DOHH2 (cell line): ENCODE measurements around the gene NCAPG2.

Experiments used
- H3F3A ChIP-seq: fragments of 200-600 bp; sonication (generic), shearing (Covaris generic); 2 replicates; pipeline ENCODE4 v1.6.0; 2016; ENCODE audit warnings: antibody characterized with exemption, mild to moderate bottlenecking; ENCODE audit not compliant: control insufficient read depth, insufficient read depth
- H3K27ac ChIP-seq: fragments of 200-600 bp; sonication (generic); 2 replicates; pipeline ENCODE4 v1.5.1; 2014; ENCODE audit warnings: low read depth, mild to moderate bottlenecking, low read length, moderate library complexity
- H3K27me3 ChIP-seq: fragments of 200-600 bp; sonication (generic); 2 replicates; pipeline ENCODE4 v1.6.1; 2014; ENCODE audit warnings: mild to moderate bottlenecking, low read length, mixed read lengths; ENCODE audit not compliant: control insufficient read depth
- H3K36me3 ChIP-seq: fragments of 200-600 bp; sonication (generic); 2 replicates; pipeline ENCODE4 v1.6.1; 2014; ENCODE audit warnings: mild to moderate bottlenecking, low read length, moderate library complexity, mixed read lengths; ENCODE audit not compliant: control insufficient read depth
- H3K4me1 ChIP-seq: fragments of 200-600 bp; sonication (generic); 2 replicates; pipeline ENCODE4 v1.6.1; 2014; ENCODE audit warnings: mild to moderate bottlenecking, low read length, mixed read lengths; ENCODE audit not compliant: control insufficient read depth
- H3K4me2 ChIP-seq: fragments of 200-600 bp; sonication (generic); 2 replicates; pipeline ENCODE4 v1.6.0; 2014; ENCODE audit warnings: mild to moderate bottlenecking, low read length, moderate library complexity
- H3K4me3 ChIP-seq: fragments of 200-600 bp; sonication (generic); 2 replicates; pipeline ENCODE4 v1.5.1; 2014; ENCODE audit warnings: mild to moderate bottlenecking, low read length, mixed read lengths
- H3K79me2 ChIP-seq: fragments of 200-600 bp; sonication (generic); 2 replicates; pipeline ENCODE4 v1.6.1; 2014; ENCODE audit warnings: mild to moderate bottlenecking, low read length, mixed read lengths; ENCODE audit not compliant: control insufficient read depth
- H3K9me2 ChIP-seq: fragments of 200-600 bp; sonication (generic); replicated peaks from 2 replicates; pipeline ENCODE4 v1.6.1; 2014; ENCODE audit warnings: mild to moderate bottlenecking, low read length, mixed read lengths; ENCODE audit not compliant: control insufficient read depth
- H3K9me3 ChIP-seq: fragments of 200-600 bp; sonication (generic); 2 replicates; pipeline ENCODE4 v1.6.1; 2014; ENCODE audit warnings: antibody characterized with exemption, low read length, mixed read lengths; ENCODE audit not compliant: control insufficient read depth, insufficient read depth
- H4K20me1 ChIP-seq: fragments of 200-600 bp; sonication (generic); 2 replicates; pipeline ENCODE4 v1.6.0; 2014; ENCODE audit warnings: low read depth, mild to moderate bottlenecking, antibody characterized with exemption, low read length, moderate library complexity; ENCODE audit not compliant: control insufficient read depth, insufficient read depth
- CTCF ChIP-seq: fragments of 200-600 bp; sonication (generic); IDR thresholded peaks from one replicate; pipeline ENCODE4 v1.5.1; 2014; ENCODE audit warnings: antibody characterized with exemption, mild to moderate bottlenecking, low read depth, low read length; ENCODE audit not compliant: poor library complexity, severe bottlenecking
- EZH2phosphoT487 ChIP-seq: fragments of 200-600 bp; sonication (generic); IDR thresholded peaks from 2 replicates; pipeline ENCODE4 v1.6.1; 2017; ENCODE audit warnings: borderline replicate concordance, mild to moderate bottlenecking, antibody characterized with exemption, low read length, moderate library complexity, mixed read lengths

Gene NCAPG2

GRCh38 chr7:158595068-158595467 is 109.5 kb downstream of the NCAPG2 start:
- no peaks in the 10 kb centered on the region for H3K27me3 ChIP-seq
- no peak overlapping the region for H3K4me2 ChIP-seq
- TF ChIP-seq CTCF, result no peak
- no peak for TF ChIP-seq EZH2phosphoT487
- no peak overlapping the region for H3K27ac ChIP-seq
- H4K20me1 ChIP-seq, result no peaks in the 10 kb centered on the region
- H3K4me1 ChIP-seq, result no peaks in the 10 kb centered on the region
- no peaks in the 10 kb centered on the region for H3K79me2 ChIP-seq
- H3K9me3 ChIP-seq, result peaks cover 20% of the 10 kb centered on the region; the same call in 1 of the 2 replicates
- H3K9me2 ChIP-seq, result no peaks in the 10 kb centered on the region
- H3K36me3 ChIP-seq, result no peaks in the 10 kb centered on the region
- H3K4me3 ChIP-seq, result no peak overlapping the region
- H3F3A ChIP-seq, result 0 out of 2 replicates have a peak, but pooled peaks cover 3% of the 10 kb centered on the region

- no peaks in the 10 kb centered on the region for H3K36me3 ChIP-seq
- no peaks in the 10 kb centered on the region for H3K79me2 ChIP-seq
- H3K4me1 ChIP-seq, result no peaks in the 10 kb centered on the region
- TF ChIP-seq CTCF (no peak), EZH2phosphoT487 (no peak)
- H3K4me2 ChIP-seq, result no peak overlapping the region
- H3F3A ChIP-seq, result 0 out of 2 replicates have a peak, but pooled peaks cover 3% of the 10 kb centered on the region
- peaks cover 31% of the 10 kb centered on the region; the same call in 1 of the 2 replicates for H3K9me3 ChIP-seq
- H3K9me2 ChIP-seq, result no peaks in the 10 kb centered on the region
- H4K20me1 ChIP-seq, result no peaks in the 10 kb centered on the region
- H3K4me3 ChIP-seq, result no peak overlapping the region
- H3K27ac ChIP-seq, result no peak overlapping the region
- no peaks in the 10 kb centered on the region for H3K27me3 ChIP-seq
Observed at GRCh38 chr7:158592541-158592940, 112.1 kb downstream of the NCAPG2 start.

- no peak overlapping the region for H3K4me3 ChIP-seq
- 0 out of 2 replicates have a peak, but pooled peaks cover 3% of the 10 kb centered on the region for H3F3A ChIP-seq
- H3K4me1 ChIP-seq, result no peaks in the 10 kb centered on the region
- no peak for TF ChIP-seq EZH2phosphoT487
- no peak for TF ChIP-seq CTCF
- H3K9me3 ChIP-seq, result peaks cover 31% of the 10 kb centered on the region; the same call in 1 of the 2 replicates
- H3K27ac ChIP-seq, result no peak overlapping the region
- no peaks in the 10 kb centered on the region for H3K79me2 ChIP-seq
- H3K9me2 ChIP-seq, result no peaks in the 10 kb centered on the region
- H4K20me1 ChIP-seq, result no peaks in the 10 kb centered on the region
- H3K27me3 ChIP-seq, result no peaks in the 10 kb centered on the region
- H3K36me3 ChIP-seq, result no peaks in the 10 kb centered on the region
- H3K4me2 ChIP-seq, result no peak overlapping the region
Observed at GRCh38 chr7:158591944-158592343, 112.7 kb downstream of the NCAPG2 start.
